Astrocyte of the spinal cord (primary cell): ENCODE results near the gene ADARB2.

Experiments
- DNase-seq: peaks from one replicate; pipeline ENCODE4 v3.0.0; 2011; ENCODE audit warnings: low read depth, low spot score
- H3K4me3 ChIP-seq: 2 replicates; pipeline ENCODE4 v1.5.1; 2011; ENCODE audit warnings: low read depth, mild to moderate bottlenecking, low read length, moderate library complexity
- CTCF ChIP-seq: IDR thresholded peaks from 2 replicates; pipeline ENCODE4 v1.5.1; 2012; ENCODE audit warnings: low read depth, mild to moderate bottlenecking, low read length, inconsistent platforms
- in situ Hi-C: cut with HindIII; loops from 2 replicates; pipeline ENCODE4 v1.10.0; 2017; ENCODE audit warnings: low sequenced_read_pairs

Gene ADARB2

GRCh38 chr10:1127629-1128028 lies 609.7 kb downstream of the ADARB2 start:
- in situ Hi-C loops: no loop called here
- TF ChIP-seq CTCF: no peak
- no peak for DNase-seq
- no peak overlapping the region for H3K4me3 ChIP-seq
